Gastroesophageal sphincter (tissue), 4 donors: ENCODE data around the gene GRM4. TPM values are rescaled to one million over a fixed set of nuclear protein-coding genes. Genes with fewer than 3 reads are reported as not detected.

Experiments used
- ATAC-seq: fragments of 150-250 bp; one replicate; pipeline ENCODE4 v1.9.1; 2016; ENCODE audit warnings: mild to moderate bottlenecking, moderate library complexity
- H3K27ac ChIP-seq, 4 donors: fragments of 200-600 bp; sonication (generic) in 3 of 4; 1 replicate in 3 of 4; 2 replicates in 1 of 4; pipeline ENCODE4 v1.5.1; 2016 to 2019
- H3K27me3 ChIP-seq: fragments of 200-600 bp; sonication (generic); one replicate; pipeline ENCODE4 v1.5.1; 2019
- H3K36me3 ChIP-seq, 2 donors: fragments of 200-600 bp; sonication (generic); one replicate each; pipeline ENCODE4 v1.5.1; 2019; ENCODE audit warnings: control low read depth in 1 of 2
- H3K4me1 ChIP-seq, 3 donors: fragments of 200-600 bp; sonication (generic); 1 replicate in 2 of 3; 2 replicates in 1 of 3; pipeline ENCODE4 v1.5.1; 2016 to 2019; ENCODE audit warnings: control low read depth in 2 of 3
- H3K4me3 ChIP-seq, 2 donors: fragments of 200-600 bp; sonication (generic); one replicate each; pipeline ENCODE4 v1.5.1; 2019; ENCODE audit warnings: mild to moderate bottlenecking in 1 of 2, moderate library complexity in 1 of 2
- H3K9me3 ChIP-seq, 3 donors: fragments of 200-600 bp; sonication (generic); one replicate each; pipeline ENCODE4 v1.5.1; 2017 to 2019; ENCODE audit warnings: control low read depth in 2 of 3
- CTCF ChIP-seq, 4 experiments: fragments of 200-600 bp in 2 of 4; fragments of 450-650 bp in 2 of 4; sonication (generic) in 1 of 4; IDR thresholded peaks; one replicate each; pipeline ENCODE4 v1.5.1; 2017 to 2019; ENCODE audit warnings: antibody characterized with exemption in 4 of 4, mild to moderate bottlenecking in 2 of 4, moderate library complexity in 2 of 4
- EP300 ChIP-seq: sonication (generic); formaldehyde crosslinking; IDR thresholded peaks from one replicate; pipeline ENCODE4 v1.6.1; 2017; ENCODE audit warnings: antibody characterized with exemption, mild to moderate bottlenecking
- POLR2A ChIP-seq, 2 donors: fragments of 450-650 bp; IDR thresholded peaks; one replicate each; pipeline ENCODE4 v1.6.1; 2017; ENCODE audit warnings: antibody characterized with exemption in 2 of 2, mild to moderate bottlenecking in 2 of 2, moderate library complexity in 1 of 2
- POLR2AphosphoS5 ChIP-seq: sonication (generic); formaldehyde crosslinking; IDR thresholded peaks from one replicate; pipeline ENCODE4 v1.6.1; 2017; ENCODE audit warnings: antibody characterized with exemption
- WGBS, 2 donors: methylation state at CpG; one replicate each; pipeline ENCODE4 v1.1.5; 2018; ENCODE audit warnings: low coverage in 1 of 2; 5-methylcytosine and 5-hydroxymethylcytosine counted together
- total RNA-seq, 4 donors: library from RNA; depleted of rRNA; stranded (reverse); fragments of >200 nt; gene quantifications; one replicate each; pipeline ENCODE4 v1.1.0, GENCODE V29; 2016

Gene GRM4
- total RNA-seq, 4 donors from 2014 or later: not detected

GRCh38 chr6:34071136-34071883 lies 74.6 kb downstream of the GRM4 start:
- Histone ChIP-seq H3K36me3 (no peaks in the 10 kb centered on the region), H3K27ac (no peak overlapping the region), H3K27me3 (peaks cover 72% of the 10 kb centered on the region), H3K9me3 (no peaks in the 10 kb centered on the region), H3K4me3 (no peak overlapping the region), H3K4me1 (no peaks in the 10 kb centered on the region)
- TF ChIP-seq POLR2AphosphoS5 (no peak), POLR2A (IDR thresholded peaks at IDR 0.05) (no peak), CTCF (IDR thresholded peaks at IDR 0.05) (no peak), EP300 (no peak)
- ATAC-seq: no peak
- 71 to 95% methylated on average over 2 to 3 of the region's 3 CpGs for WGBS, 2 donors

GRCh38 chr6:34070315-34071135 lies 75.4 kb downstream of the GRM4 start:
- Histone ChIP-seq H3K4me1 (peaks cover 0 to 5% (median 0%) of the 10 kb centered on the region in 3 donors), H3K4me3 (no peak overlapping the region), H3K36me3 (no peaks in the 10 kb centered on the region), H3K9me3 (no peaks in the 10 kb centered on the region), H3K27ac (no peak overlapping the region), H3K27me3 (peaks cover 71% of the 10 kb centered on the region)
- ATAC-seq: no peak
- 81 to 91% methylated on average over 7 of the region's 15 CpGs for WGBS, 2 donors
- TF ChIP-seq POLR2A (IDR thresholded peaks at IDR 0.05): no peak
- no peak for TF ChIP-seq POLR2AphosphoS5
- no peak for TF ChIP-seq EP300
- no peak for TF ChIP-seq CTCF (IDR thresholded peaks at IDR 0.05)

GRCh38 chr6:34068462-34069044 lies 77.3 kb downstream of the GRM4 start:
- H3K27ac ChIP-seq: no peak overlapping the region
- peaks cover 72% of the 10 kb centered on the region for H3K27me3 ChIP-seq
- no peak overlapping the region for H3K4me3 ChIP-seq
- peaks cover 0 to 9% (median 0%) of the 10 kb centered on the region in 3 donors for H3K4me1 ChIP-seq
- no peak for TF ChIP-seq POLR2AphosphoS5
- no peak for TF ChIP-seq EP300
- no peak for TF ChIP-seq POLR2A (IDR thresholded peaks at IDR 0.05)
- no peaks in the 10 kb centered on the region for H3K36me3 ChIP-seq
- H3K9me3 ChIP-seq: no peaks in the 10 kb centered on the region
- ATAC-seq: no peak
- WGBS, 2 donors: no CpG with 5 or more reads among the region's 8 CpGs

GRCh38 chr6:34067814-34068213 lies 78.1 kb downstream of the GRM4 start:
- Histone ChIP-seq H3K27me3 (peaks cover 76% of the 10 kb centered on the region), H3K36me3 (no peaks in the 10 kb centered on the region), H3K4me3 (no peak overlapping the region), H3K4me1 (peaks cover 0 to 16% (median 0%) of the 10 kb centered on the region in 3 donors), H3K27ac (no peak overlapping the region), H3K9me3 (no peaks in the 10 kb centered on the region)
- ATAC-seq: no peak
- WGBS, 2 donors: 20% methylated on average over 1 of the region's 13 CpGs; no CpG with 5 or more reads in 1 of the 2 donors
- TF ChIP-seq EP300 (no peak), POLR2A (IDR thresholded peaks at IDR 0.05) (no peak), CTCF (IDR thresholded peaks at IDR 0.05) (no peak), POLR2AphosphoS5 (no peak)
